Measurements from ENCODE around the gene NEUROG1. TPM values are rescaled to one million over a fixed set of nuclear protein-coding genes. Genes with fewer than 3 reads are reported as not detected.

The NEUROG1 gene
- total and polyA plus RNA-seq, 10 of the 15 experiments (the other 5 are each of a cell fraction or from before 2014, with no cell fraction given), result not detected

DNA sequence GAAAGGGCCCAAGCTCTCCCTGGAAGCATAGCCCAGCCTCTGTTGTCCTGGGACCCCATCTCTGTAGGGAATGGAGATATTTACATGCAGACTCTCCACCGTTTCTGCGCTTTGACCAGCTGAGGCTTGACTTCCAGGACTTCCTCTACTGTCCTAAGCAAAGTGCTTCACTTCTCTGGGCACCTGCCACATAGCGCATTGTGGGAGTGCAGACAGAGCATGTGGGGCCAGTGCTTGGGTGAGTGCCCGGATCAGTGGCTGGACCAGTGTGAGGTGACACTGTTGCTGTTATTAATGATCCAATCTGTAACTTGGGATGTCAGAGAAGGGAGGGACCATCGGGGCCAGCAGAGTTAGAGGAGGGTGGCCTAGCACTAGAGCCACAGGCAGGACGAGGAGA is 32.5 kb upstream of the NEUROG1 start:
- TF ChIP-seq KDM1A (IDR thresholded peaks at IDR 0.05; ENCODE audit: borderline replicate concordance) (no peak), MTA2 (IDR thresholded peaks at IDR 0.05; ENCODE audit: low read depth) (no peak), PML (IDR thresholded peaks at IDR 0.05; ENCODE audit: low read length) (no peak), ELK1 (IDR thresholded peaks at IDR 0.05; ENCODE audit: low read depth, low read length) (no peak), SUPT20H (IDR thresholded peaks at IDR 0.05; ENCODE audit: borderline replicate concordance, control insufficient read depth, low read depth, low read length) (no peak), FOXK2 (IDR thresholded peaks at IDR 0.05) (no peak), SMAD5 (IDR thresholded peaks at IDR 0.05; ENCODE audit: low read depth) (no peak), LARP7 (IDR thresholded peaks at IDR 0.05) (no peak), ZNF384 (IDR thresholded peaks at IDR 0.05; ENCODE audit: borderline replicate concordance, low read depth, low read length) (no peak), SUZ12 (IDR thresholded peaks at IDR 0.05; ENCODE audit: unreplicated experiment) (no peak), ZNF207 (IDR thresholded peaks at IDR 0.05; ENCODE audit: borderline replicate concordance) (no peak), RUNX3 (IDR thresholded peaks at IDR 0.05; ENCODE audit: low read length) (no peak), ZSCAN29 (IDR thresholded peaks at IDR 0.05) (no peak), SREBF2 (IDR thresholded peaks at IDR 0.05; ENCODE audit: low read length) (no peak), FOXM1 (IDR thresholded peaks at IDR 0.05; ENCODE audit: low read depth, low read length) (no peak)
- TF ChIP-seq, protein P1, sequence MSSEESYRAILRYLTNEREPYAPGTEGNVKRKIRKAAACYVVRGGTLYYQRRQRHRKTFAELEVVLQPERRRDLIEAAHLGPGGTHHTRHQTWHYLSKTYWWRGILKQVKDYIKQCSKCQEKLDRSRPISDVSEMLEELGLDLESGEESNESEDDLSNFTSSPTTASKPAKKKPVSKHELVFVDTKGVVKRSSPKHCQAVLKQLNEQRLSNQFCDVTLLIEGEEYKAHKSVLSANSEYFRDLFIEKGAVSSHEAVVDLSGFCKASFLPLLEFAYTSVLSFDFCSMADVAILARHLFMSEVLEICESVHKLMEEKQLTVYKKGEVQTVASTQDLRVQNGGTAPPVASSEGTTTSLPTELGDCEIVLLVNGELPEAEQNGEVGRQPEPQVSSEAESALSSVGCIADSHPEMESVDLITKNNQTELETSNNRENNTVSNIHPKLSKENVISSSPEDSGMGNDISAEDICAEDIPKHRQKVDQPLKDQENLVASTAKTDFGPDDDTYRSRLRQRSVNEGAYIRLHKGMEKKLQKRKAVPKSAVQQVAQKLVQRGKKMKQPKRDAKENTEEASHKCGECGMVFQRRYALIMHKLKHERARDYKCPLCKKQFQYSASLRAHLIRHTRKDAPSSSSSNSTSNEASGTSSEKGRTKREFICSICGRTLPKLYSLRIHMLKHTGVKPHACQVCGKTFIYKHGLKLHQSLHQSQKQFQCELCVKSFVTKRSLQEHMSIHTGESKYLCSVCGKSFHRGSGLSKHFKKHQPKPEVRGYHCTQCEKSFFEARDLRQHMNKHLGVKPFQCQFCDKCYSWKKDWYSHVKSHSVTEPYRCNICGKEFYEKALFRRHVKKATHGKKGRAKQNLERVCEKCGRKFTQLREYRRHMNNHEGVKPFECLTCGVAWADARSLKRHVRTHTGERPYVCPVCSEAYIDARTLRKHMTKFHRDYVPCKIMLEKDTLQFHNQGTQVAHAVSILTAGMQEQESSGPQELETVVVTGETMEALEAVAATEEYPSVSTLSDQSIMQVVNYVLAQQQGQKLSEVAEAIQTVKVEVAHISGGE (CRISPR knock-in tag; IDR thresholded peaks at IDR 0.05), result no peak
- TF ChIP-seq, protein P2, sequence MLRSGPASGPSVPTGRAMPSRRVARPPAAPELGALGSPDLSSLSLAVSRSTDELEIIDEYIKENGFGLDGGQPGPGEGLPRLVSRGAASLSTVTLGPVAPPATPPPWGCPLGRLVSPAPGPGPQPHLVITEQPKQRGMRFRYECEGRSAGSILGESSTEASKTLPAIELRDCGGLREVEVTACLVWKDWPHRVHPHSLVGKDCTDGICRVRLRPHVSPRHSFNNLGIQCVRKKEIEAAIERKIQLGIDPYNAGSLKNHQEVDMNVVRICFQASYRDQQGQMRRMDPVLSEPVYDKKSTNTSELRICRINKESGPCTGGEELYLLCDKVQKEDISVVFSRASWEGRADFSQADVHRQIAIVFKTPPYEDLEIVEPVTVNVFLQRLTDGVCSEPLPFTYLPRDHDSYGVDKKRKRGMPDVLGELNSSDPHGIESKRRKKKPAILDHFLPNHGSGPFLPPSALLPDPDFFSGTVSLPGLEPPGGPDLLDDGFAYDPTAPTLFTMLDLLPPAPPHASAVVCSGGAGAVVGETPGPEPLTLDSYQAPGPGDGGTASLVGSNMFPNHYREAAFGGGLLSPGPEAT (IDR thresholded peaks at IDR 0.05; ENCODE audit: low read depth), result no peak
- H3K36me3 ChIP-seq (ENCODE audit: control insufficient read depth in 2 of 2, insufficient read depth in 2 of 2, low read length in 1 of 2), result no peaks in the 10 kb centered on the region
- H3K4me3 ChIP-seq, result no peak overlapping the region
- no peak for ATAC-seq
- no peak for DNase-seq (ENCODE audit: low read depth, low spot score)
- no peak overlapping the region for H3K27ac ChIP-seq (ENCODE audit: control insufficient read depth, insufficient read depth)
- no peak for FAIRE-seq
- peaks cover 0 to 3% of the 10 kb centered on the region in 2 experiments; a peak in 2 of 4 replicates for H3K27me3 ChIP-seq (replicated peaks in 1 of 2; ENCODE audit: control insufficient read depth in 2 of 2, insufficient read depth in 2 of 2, low read length in 1 of 2)
- RAD21 ChIA-PET (ENCODE audit: unreplicated experiment), result no interaction called here
- no peaks in the 10 kb centered on the region for H3K79me2 ChIP-seq (ENCODE audit: control insufficient read depth, insufficient read depth, low read length)
- in situ Hi-C loops (cut with MboI), result no loop called here
- no peaks in the 10 kb centered on the region; the same call in 1 of the 2 replicates for H3K4me1 ChIP-seq (ENCODE audit: control insufficient read depth, insufficient read depth, low read length)
- WGBS (ENCODE audit: insufficient coverage, insufficient replicate concordance, low lambda C conversion rate, missing lambda C conversion rate), result 41% methylated on average over 6 of the region's 6 CpGs
- SMC1A ChIA-PET (ENCODE audit: uncharacterized antibody, unreplicated experiment), result interaction anchor here (1.3 kb wide), 1 partner anchor 16 kb away, joined by 3 read pairs; no protein-coding TSS in a partner anchor
- POLR2A ChIA-PET, result no interaction called here
- H3K9me3 ChIP-seq (replicated peaks; ENCODE audit: control insufficient read depth, insufficient read depth, low read length), result no peaks in the 10 kb centered on the region
- H3K4me2 ChIP-seq (ENCODE audit: control insufficient read depth, insufficient read depth), result no peak overlapping the region
- intact Hi-C loops (cut with micrococcal nuclease; ENCODE audit: unreplicated experiment), result no loop called here
- H2AFZ ChIP-seq (ENCODE audit: control insufficient read depth, low read depth, low read length), result no peak overlapping the region
- CTCF ChIA-PET, result interaction anchor here (1.0 to 10.2 kb wide), 5 partner anchors 16 to 111 kb away, joined by 3 to 203 read pairs (median 68); no protein-coding TSS in a partner anchor
- no peaks in the 10 kb centered on the region for H4K20me1 ChIP-seq (ENCODE audit: control insufficient read depth, insufficient read depth)
- H3K9ac ChIP-seq (ENCODE audit: control insufficient read depth, insufficient read depth, low read length), result no peak overlapping the region
- BruUV-seq (replicated peaks), result no TSS peak

Measured in GM12878 (cell line).